ENCODE data around the gene CARMIL1.
"Not testable (repeated sequence)": the region's sequence is repeated elsewhere in the genome, so short reads cannot be mapped to it uniquely, and the experiment has no call there.

CARMIL1 gene

DNA sequence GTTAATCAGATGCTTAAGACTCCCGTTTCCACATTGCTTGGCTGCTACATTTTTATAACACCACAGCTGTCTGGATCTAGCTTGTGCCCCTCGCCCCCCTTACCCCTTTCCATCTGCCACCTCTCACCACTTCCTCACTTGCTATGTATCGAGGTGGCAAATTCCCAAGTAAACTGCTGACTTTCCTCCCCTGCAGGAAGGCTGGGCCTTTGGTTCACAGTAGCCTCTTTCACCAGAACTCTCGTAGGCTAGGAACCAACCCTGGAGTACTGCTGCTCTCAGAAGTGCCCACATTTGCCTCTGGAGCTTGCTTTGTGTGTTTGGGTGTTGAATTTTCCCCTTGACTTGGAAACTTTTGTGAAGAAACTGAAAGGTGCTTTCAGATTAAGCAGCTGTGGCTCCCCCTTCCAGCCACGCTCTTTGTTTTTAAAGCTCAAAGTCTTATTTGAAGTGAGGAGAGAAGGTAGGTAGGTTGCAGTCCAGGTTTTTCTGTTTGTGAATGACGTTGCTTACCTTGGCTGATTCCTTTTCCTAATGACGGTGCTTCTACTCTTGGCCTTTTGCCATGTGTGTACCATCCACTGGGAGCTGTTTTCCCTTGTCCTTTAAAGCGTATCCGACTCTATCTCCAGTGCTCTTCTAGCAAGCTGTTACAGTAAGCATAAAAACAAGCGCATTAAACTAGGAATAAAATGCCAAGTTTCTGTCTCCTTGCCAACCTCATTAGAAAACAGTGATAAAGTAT, 90.4 kb downstream of the CARMIL1 start:
- no peak for TF ChIP-seq POLR2AphosphoS5 (IDR thresholded peaks at IDR 0.05; ENCODE audit: low read depth, low read length)
- no peak for TF ChIP-seq TAF1 (IDR thresholded peaks at IDR 0.05; ENCODE audit: low read depth, low read length)
- TF ChIP-seq SPI1 (IDR thresholded peaks at IDR 0.05; ENCODE audit: low read depth, low read length), result no peak
- no peak for TF ChIP-seq POU2F2 (IDR thresholded peaks at IDR 0.05; ENCODE audit: low read depth, low read length)
- TF ChIP-seq PAX5 (IDR thresholded peaks at IDR 0.05; ENCODE audit: insufficient read depth, low read length, severe bottlenecking), result no peak
- no peak for TF ChIP-seq POLR2A (IDR thresholded peaks at IDR 0.05; ENCODE audit: low read depth, low read length)
- FAIRE-seq (no peak), DNase-seq (ENCODE audit: insufficient read length, low spot score) (no peak)

DNA sequence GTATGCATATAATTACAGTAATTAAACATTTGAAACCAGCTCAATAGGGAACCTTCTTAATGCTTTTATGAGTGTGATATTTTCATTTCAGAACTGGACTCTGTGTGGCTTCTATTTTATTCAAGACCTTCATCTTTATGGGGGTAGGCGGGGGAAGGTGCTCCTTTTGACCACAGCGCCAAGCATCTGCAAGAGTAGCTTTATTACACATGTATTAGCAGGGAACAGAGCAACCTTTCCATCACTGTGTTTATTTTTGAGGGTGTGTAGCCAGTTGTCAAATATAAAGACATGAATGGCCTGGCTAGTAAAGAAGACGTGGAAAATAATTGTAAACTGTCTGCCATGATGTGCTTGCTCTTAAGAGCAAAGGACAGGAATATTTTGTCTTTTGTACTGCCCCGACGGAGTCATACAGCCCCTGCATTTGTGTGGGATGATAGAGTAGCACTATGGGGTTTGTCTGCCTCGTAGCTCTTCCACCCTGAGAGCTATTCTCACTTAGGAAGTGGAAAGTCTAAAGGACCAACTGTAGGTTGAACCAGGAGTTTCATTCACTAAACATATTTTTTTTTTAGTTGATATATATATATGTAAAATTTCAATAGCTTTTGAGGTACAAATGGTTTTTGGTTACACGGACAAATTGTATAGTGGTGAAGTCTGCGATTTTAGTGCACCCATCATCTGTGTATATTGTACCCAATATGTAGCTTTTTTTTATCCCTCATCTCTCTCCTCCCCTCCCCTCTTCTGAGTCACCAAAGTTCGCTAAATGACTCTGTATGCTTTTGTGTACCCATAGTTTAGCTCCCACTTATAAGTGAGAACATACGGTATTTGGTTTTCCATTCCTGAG, 91.2 kb downstream of the CARMIL1 start:
- no peak for TF ChIP-seq SPI1 (IDR thresholded peaks at IDR 0.05; ENCODE audit: low read depth, low read length)
- TF ChIP-seq POLR2A (IDR thresholded peaks at IDR 0.05; ENCODE audit: low read depth, low read length), result no peak
- TF ChIP-seq POU2F2 (IDR thresholded peaks at IDR 0.05; ENCODE audit: low read depth, low read length), result no peak
- TF ChIP-seq POLR2AphosphoS5 (IDR thresholded peaks at IDR 0.05; ENCODE audit: low read depth, low read length), result no peak
- TF ChIP-seq TAF1 (IDR thresholded peaks at IDR 0.05; ENCODE audit: low read depth, low read length), result no peak
- TF ChIP-seq PAX5 (IDR thresholded peaks at IDR 0.05; ENCODE audit: insufficient read depth, low read length, severe bottlenecking), result no peak
- FAIRE-seq (no peak), DNase-seq (ENCODE audit: insufficient read length, low spot score) (no peak)

DNA sequence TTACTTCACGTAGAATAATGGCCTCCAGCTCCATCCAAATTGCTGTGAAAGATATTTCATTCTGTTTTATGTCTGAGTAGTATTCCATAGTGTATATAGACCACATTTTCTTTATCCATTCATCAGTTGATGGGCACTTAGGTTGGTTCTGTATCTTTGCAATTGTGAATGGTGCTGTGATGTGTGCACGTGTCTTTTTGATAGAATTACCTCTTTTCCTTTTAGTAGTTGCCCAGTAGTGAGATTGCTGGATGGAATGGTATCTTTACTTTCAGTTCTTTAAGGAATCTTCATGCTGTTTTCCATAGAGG, 91.8 kb downstream of the CARMIL1 start:
- TF ChIP-seq POLR2AphosphoS5 (IDR thresholded peaks at IDR 0.05; ENCODE audit: low read depth, low read length) (no peak), SPI1 (IDR thresholded peaks at IDR 0.05; ENCODE audit: low read depth, low read length) (no peak), POLR2A (IDR thresholded peaks at IDR 0.05; ENCODE audit: low read depth, low read length) (no peak), POU2F2 (IDR thresholded peaks at IDR 0.05; ENCODE audit: low read depth, low read length) (no peak)
- DNase-seq (ENCODE audit: insufficient read length, low spot score), result no peak
- FAIRE-seq, result no peak

DNA sequence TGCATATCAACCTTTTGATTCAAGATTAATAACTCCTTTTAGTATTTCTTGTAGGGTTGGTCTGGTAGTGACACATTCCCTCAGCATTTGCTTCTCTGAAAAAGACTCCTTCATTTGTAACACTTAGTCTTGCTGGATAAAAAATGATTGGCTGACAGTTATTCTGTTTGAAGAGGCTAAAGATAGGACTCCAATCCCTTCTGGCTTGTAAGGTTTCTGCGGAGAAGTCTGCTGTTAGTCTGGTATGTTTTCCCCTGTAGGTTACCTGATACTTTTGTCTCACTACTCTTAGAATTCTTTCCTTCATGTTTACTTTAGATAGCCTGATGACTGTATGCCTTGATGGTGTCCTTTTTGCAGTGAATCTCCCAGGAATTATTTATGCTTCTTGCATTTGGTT, 96.0 kb downstream of the CARMIL1 start:
- TF ChIP-seq POLR2AphosphoS5 (IDR thresholded peaks at IDR 0.05; ENCODE audit: low read depth, low read length) (no peak), POU2F2 (IDR thresholded peaks at IDR 0.05; ENCODE audit: low read depth, low read length) (no peak), SPI1 (IDR thresholded peaks at IDR 0.05; ENCODE audit: low read depth, low read length) (no peak)
- no peak for DNase-seq (ENCODE audit: insufficient read length, low spot score)

DNA sequence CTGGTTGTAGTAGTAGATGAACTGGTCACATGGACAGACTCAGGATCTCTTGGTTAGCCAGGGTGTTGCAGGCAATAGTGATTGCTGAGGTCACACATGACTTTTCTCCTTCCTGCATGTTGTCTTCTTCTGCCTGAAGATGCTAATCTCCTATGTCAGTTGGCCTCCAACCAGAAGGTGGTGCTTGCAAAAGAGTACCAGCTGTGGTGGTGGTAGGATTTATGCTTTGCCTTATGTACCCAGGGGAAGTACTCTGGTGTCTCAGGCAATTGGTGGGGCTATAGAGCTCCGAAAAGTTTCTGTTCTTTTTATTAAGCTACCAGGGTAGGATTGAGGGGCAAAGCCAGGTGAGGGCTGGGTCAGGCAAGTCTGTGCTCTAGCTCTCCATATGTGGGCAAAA, 98.5 kb downstream of the CARMIL1 start:
- no peak for FAIRE-seq
- no peak for DNase-seq (ENCODE audit: insufficient read length, low spot score)
- no peak for TF ChIP-seq POLR2AphosphoS5 (IDR thresholded peaks at IDR 0.05; ENCODE audit: low read depth, low read length)
- TF ChIP-seq POU2F2 (IDR thresholded peaks at IDR 0.05; ENCODE audit: low read depth, low read length), result no peak
- no peak for TF ChIP-seq PAX5 (IDR thresholded peaks at IDR 0.05; ENCODE audit: insufficient read depth, low read length, severe bottlenecking)
- TF ChIP-seq TAF1 (IDR thresholded peaks at IDR 0.05; ENCODE audit: low read depth, low read length), result no peak
- TF ChIP-seq POLR2A (IDR thresholded peaks at IDR 0.05; ENCODE audit: low read depth, low read length), result no peak
- no peak for TF ChIP-seq SPI1 (IDR thresholded peaks at IDR 0.05; ENCODE audit: low read depth, low read length)

More for the DNA sequence above, 96.0 kb downstream of the CARMIL1 start:
- FAIRE-seq, result no peak

DNA sequence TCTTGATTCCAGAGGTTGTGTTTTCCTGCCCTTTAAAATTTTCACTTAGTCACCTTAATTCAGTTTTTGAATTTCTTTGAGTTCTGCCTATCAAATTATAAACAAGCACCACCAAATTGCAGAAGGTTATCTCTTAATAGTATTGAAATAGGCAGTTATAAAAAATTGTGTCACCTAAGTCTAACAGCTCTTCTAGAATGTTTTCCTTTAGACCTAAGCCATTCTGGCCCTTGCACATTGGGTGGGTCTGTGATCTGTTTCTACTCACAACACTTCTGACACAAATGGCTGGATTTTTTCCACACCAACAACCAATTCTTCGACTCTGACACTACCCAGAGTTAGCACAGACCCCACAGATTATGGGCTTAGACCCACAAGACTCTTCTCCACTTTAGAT, 101.9 kb downstream of the CARMIL1 start:
- no peak for FAIRE-seq
- no peak for DNase-seq (ENCODE audit: insufficient read length, low spot score)
- TF ChIP-seq TAF1 (IDR thresholded peaks at IDR 0.05; ENCODE audit: low read depth, low read length), result no peak
- TF ChIP-seq POLR2AphosphoS5 (IDR thresholded peaks at IDR 0.05; ENCODE audit: low read depth, low read length), result no peak
- no peak for TF ChIP-seq POLR2A (IDR thresholded peaks at IDR 0.05; ENCODE audit: low read depth, low read length)
- TF ChIP-seq POU2F2 (IDR thresholded peaks at IDR 0.05; ENCODE audit: low read depth, low read length), result no peak
- no peak for TF ChIP-seq PAX5 (IDR thresholded peaks at IDR 0.05; ENCODE audit: insufficient read depth, low read length, severe bottlenecking)
- TF ChIP-seq SPI1 (IDR thresholded peaks at IDR 0.05; ENCODE audit: low read depth, low read length), result no peak

DNA sequence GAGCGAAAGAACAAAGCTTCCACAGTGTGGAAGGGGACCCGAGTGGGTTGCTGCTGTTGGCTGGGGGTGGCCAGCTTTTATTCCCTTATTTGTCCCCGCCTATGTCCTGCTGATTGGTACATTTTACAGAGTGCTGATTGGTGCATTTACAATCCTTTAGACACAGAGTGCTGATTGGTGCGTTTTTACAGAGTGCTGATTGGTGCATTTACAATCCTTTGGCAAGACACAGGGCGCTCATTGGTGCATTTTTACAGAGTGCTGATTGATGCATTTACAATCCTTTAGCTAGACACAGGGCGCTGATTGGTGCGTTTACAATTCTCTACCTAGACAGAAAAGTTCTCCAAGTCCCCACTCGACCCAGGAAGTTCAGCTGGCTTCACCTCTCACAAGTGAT, 103.3 kb downstream of the CARMIL1 start:
- not testable (repeated sequence) for DNase-seq (ENCODE audit: insufficient read length, low spot score); FAIRE-seq

DNA sequence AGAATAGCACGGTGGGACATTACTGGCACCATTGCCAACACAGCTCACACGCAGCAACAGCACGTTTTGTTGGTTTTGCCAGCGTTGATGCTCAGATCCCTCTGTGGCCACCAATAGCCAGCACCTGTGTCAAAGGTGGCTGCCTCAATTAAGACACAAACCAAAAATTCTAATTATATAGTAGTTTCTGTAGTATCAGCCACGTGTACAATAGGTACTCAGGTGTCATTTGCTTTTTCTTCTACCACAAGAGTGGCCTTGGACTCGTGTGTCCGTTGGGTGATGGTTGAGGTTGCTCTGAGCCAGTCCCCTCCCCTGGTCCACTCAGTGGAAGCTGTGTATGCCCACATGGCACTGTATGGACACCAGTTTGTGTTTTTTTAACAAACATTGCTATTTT, 105.1 kb downstream of the CARMIL1 start:
- FAIRE-seq, result no peak
- no peak for DNase-seq (ENCODE audit: insufficient read length, low spot score)
- no peak for TF ChIP-seq POLR2A (IDR thresholded peaks at IDR 0.05; ENCODE audit: low read depth, low read length)
- no peak for TF ChIP-seq POLR2AphosphoS5 (IDR thresholded peaks at IDR 0.05; ENCODE audit: low read depth, low read length)
- TF ChIP-seq POU2F2 (IDR thresholded peaks at IDR 0.05; ENCODE audit: low read depth, low read length), result no peak
- no peak for TF ChIP-seq SPI1 (IDR thresholded peaks at IDR 0.05; ENCODE audit: low read depth, low read length)
- TF ChIP-seq TAF1 (IDR thresholded peaks at IDR 0.05; ENCODE audit: low read depth, low read length), result no peak
- TF ChIP-seq PAX5 (IDR thresholded peaks at IDR 0.05; ENCODE audit: insufficient read depth, low read length, severe bottlenecking), result no peak

DNA sequence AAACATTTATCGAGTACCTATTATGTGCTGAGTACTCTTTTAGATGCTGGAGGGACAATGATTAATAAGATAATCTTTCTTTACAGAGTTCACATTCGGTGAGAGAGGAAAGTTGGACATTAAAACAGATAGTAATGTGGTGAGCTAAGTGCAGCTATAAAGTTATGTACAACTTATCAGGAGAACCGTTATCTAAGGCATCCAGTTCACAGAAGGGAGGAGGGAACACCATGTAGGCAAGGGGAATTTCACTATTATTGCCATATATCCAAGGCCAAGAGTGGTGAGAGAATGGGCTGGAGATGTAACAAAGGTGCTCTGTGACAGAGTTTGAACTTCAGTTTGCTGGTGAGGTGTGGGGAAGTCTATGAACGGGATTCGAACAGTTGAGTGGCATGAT, 105.8 kb downstream of the CARMIL1 start:
- FAIRE-seq (no peak), DNase-seq (ENCODE audit: insufficient read length, low spot score) (no peak)
- TF ChIP-seq POLR2A (IDR thresholded peaks at IDR 0.05; ENCODE audit: low read depth, low read length) (no peak), TAF1 (IDR thresholded peaks at IDR 0.05; ENCODE audit: low read depth, low read length) (no peak), SPI1 (IDR thresholded peaks at IDR 0.05; ENCODE audit: low read depth, low read length) (no peak), POU2F2 (IDR thresholded peaks at IDR 0.05; ENCODE audit: low read depth, low read length) (no peak), PAX5 (IDR thresholded peaks at IDR 0.05; ENCODE audit: insufficient read depth, low read length, severe bottlenecking) (no peak), POLR2AphosphoS5 (IDR thresholded peaks at IDR 0.05; ENCODE audit: low read depth, low read length) (no peak)

DNA sequence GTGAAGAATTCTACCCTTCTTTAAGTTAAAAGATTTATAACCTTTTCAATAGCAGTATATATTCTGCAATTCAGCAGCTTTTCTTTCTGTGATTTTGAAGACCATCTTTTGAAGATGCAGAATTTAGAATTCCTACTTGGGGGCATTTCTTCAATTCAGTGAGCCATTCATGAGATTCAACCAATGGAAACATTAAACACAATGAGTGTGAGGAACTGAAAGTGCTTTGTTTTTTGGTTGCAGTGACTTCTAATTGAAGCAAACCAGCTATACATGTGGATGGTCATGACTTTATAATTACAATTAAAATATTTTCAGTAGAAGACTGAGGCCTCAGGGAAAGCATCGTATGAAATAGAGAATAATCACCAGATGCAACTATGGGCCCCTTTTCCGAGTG, 108.3 kb downstream of the CARMIL1 start:
- TF ChIP-seq TAF1 (IDR thresholded peaks at IDR 0.05; ENCODE audit: low read depth, low read length) (no peak), POLR2AphosphoS5 (IDR thresholded peaks at IDR 0.05; ENCODE audit: low read depth, low read length) (no peak), PAX5 (IDR thresholded peaks at IDR 0.05; ENCODE audit: insufficient read depth, low read length, severe bottlenecking) (no peak), POLR2A (IDR thresholded peaks at IDR 0.05; ENCODE audit: low read depth, low read length) (no peak), POU2F2 (IDR thresholded peaks at IDR 0.05; ENCODE audit: low read depth, low read length) (no peak), SPI1 (IDR thresholded peaks at IDR 0.05; ENCODE audit: low read depth, low read length) (peak; percentile 95)
- FAIRE-seq (no peak), DNase-seq (ENCODE audit: insufficient read length, low spot score) (no peak)
